Epidermal melanocyte (primary cell): Measurements from ENCODE around the gene CBFA2T2.
"Not testable (repeated sequence)": the region's sequence is repeated elsewhere in the genome, so short reads cannot be mapped to it uniquely, and the experiment has no call there.

Experiments used
- DNase-seq: peaks from one replicate; pipeline ENCODE4 v3.0.0; 2011; ENCODE audit warnings: low spot score; ENCODE audit not compliant: insufficient read length

CBFA2T2 gene

GRCh38 chr20:33470866-33471265, 19.0 kb upstream of the CBFA2T2 start:
- DNase-seq = no peak

- no peak for DNase-seq
Measured at GRCh38 chr20:33472868-33473435, 16.9 kb upstream of the CBFA2T2 start.

DNA sequence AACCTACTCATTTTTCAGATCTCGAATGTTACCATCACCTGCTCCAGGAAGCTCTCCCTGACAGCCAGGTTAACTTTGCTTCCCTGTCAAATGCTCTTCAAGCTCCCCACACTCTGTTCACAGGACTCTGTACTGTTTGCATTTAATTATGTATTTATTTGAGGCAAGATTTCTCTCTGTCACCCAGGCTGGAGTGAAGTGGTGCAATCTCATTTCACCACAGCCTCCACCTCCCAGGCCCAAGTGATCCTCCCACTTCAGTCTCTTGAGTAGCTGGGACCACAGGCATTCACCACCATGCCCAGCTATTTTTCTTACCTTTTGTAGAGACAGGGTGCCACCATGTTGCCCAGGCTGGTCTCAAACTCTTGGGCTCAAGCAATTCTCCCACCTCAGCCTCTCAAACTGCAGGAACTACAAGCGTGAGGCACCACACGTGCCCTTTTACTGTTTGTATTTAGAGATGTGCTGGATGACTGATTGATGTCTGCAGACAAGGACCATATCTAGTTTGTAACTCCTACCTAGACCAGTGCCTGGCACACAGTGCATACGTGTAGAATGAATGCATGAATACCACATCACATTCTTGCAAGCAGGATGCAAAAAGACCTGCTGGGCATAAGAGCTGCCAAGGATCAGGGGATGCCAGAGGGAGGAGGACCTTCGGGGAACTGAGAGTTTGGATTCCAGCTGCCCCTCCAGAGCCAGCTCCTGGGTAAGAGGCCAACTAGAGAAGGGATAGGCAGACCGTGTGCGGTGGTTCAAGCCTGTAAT, 15.6 kb upstream of the CBFA2T2 start:
- DNase-seq = no peak

- DNase-seq = no peak
Measured at GRCh38 chr20:33474963-33475362, 14.9 kb upstream of the CBFA2T2 start.

DNA sequence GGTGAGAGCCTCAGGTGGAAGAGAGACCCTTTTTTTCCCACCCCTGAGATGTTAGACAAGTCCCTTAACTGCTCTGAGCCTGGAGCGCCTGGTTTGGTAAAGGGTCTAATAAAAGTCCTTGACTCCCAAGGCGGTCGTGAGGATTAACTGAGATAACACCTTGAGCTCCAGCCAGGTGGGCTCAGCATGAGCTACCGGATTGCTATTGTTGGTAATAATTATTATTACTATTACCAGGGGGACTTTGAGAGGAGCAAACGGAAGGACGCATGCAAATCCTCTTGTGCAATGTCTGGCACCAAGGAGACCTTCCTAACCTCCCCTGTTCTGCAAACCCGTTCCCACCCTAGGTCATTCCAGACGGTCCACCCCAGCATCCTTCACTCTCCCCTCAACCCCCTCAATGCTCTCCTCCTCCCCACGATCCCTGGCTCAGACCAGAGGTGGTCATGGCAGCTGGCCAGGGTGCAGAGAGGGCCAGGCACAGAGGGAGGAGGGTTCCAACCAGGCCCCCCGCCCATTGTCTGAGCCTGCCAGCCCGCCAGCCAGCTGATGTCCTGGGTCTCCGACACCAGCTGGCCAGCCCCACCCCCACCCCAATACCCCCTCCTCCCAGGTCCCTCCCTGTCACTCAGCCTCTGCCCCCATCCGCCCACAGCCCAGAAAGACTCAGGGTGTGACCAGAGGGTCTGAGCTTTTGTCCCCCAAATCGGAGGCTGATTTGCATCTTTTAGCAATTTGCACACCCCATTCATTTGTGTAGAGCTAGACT, 14.3 kb upstream of the CBFA2T2 start:
- no peak for DNase-seq

DNA sequence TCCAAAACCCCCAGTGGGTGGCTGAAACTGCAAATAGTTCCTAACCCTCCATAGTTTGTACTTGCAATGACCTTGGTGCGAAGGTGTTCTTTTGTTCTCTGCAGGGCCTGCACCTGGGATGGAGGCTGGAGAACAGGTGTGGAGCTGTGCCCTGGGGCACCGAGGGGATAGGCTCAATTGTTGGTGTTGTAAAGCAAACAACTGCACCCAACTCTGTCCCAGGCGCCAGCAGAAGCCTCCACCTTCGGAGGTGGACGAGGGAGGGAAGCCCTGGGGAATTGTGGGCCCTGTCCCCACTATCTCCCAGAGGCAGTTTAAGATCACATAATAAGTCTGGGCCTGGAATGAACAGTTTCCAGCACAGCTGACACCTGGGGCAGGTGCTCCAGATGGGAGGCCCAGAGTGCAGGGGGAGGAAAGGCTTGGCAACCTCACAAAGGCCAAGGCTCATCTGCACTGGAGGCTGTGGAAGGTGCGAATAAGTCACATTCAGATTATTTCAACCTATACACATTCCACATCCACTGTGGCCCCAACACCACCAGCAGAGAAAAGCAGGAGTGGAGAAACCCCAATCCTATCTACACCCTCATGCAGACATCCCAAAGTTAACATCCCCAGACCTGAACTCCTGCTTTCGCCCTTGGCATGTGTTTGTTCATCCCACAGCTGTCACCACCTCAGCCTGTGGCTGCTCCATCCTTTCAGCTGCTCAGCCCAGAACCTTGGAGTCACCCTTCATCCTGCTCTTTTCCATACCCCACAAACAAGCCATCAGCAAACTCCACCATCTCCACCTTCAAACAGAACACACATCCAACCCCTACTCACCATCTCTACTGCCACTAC, 12.3 kb upstream of the CBFA2T2 start:
- DNase-seq = no peak

DNA sequence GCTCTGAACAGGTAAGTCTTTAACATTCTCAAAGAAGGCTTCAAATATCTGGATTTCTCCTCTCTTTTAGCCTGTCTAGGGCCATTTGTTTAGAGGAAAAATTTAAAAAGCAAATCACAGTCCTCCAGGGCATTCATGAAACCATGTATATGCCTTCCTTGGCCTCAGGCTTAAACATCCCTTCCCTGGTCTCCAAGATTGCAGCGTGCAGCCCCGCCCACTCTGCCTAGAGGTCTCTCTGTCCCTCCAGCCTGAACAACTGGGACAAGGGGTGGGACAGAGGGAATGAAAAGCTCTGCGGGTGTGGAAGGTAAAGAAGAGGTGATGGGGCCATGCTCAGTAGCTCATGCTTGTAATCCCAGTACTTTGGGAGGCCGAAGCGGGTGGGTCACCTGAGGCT, 9.8 kb upstream of the CBFA2T2 start:
- no peak for DNase-seq

GRCh38 chr20:33481431-33481941, 8.4 kb upstream of the CBFA2T2 start:
- no peak for DNase-seq

GRCh38 chr20:33482581-33482980, 7.3 kb upstream of the CBFA2T2 start:
- no peak for DNase-seq

- not testable (repeated sequence) for DNase-seq
Measured at GRCh38 chr20:33483186-33483585, 6.7 kb upstream of the CBFA2T2 start.

DNA sequence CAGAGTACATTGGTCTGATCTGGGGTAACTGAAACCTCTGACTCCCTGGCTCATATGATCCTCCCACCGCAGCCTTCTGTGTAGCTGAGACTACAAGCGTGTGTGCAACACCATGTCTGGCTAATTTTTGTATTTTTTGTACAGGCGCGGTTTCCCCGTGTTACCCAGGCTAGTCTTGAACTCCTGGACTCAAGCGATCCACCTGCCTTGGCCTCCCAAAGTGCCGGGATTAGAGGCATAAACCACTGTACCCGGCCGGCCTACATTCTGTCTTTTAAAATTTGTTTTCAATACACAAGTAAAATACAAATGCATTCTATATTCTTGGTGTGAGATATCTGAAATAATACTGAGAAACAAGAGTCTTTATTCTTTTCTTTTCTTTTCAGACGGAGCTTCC, 1.7 kb upstream of the CBFA2T2 start:
- no peak for DNase-seq

GRCh38 chr20:33488661-33489494, 1.0 kb upstream of the CBFA2T2 start:
- DNase-seq = not testable (repeated sequence)

GRCh38 chr20:33489495-33490022, 337 bp upstream of the CBFA2T2 start:
- peak; percentile 97 for DNase-seq

GRCh38 chr20:33490934-33491656, 1.2 kb downstream of the CBFA2T2 start:
- no peak for DNase-seq

DNA sequence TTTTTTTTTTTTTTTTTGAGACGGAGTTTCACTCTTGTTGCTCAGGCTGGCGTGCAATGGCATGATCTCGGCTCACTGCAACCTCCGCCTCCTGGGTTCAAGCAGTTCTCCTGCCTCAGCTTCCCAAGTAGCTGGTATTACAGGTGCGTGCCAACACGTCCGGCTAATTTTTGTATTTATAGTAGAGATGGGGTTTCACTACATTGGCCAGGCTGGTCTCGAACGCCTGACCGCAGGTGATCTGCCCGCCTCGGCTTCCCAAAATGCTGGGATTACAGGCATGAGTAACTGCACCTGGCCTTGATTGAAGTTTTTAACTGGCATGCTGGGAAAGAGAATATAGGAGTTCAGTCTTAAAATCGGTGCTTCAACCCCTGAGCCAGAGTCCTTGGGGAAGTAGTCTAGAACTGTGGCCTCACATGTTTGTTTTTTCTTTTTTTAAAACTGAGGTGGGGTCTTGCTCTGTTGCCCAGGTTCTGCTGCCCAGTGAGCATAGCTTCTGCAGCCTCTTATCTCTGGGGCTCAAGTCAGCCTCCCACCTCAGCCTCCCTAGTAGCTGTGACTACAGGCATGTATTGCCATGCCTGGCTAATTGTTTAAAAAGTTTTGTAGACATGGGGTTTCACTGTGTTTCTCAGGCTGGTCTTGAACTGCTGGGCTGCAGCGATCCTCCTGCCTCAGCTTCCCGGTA, 3.3 kb downstream of the CBFA2T2 start:
- DNase-seq = no peak

GRCh38 chr20:33496776-33497175, 6.9 kb downstream of the CBFA2T2 start:
- DNase-seq = not testable (repeated sequence)

GRCh38 chr20:33499355-33499754, 9.5 kb downstream of the CBFA2T2 start:
- DNase-seq = no peak

GRCh38 chr20:33501000-33501399, 11.1 kb downstream of the CBFA2T2 start:
- no peak for DNase-seq

GRCh38 chr20:33503564-33503963, 13.7 kb downstream of the CBFA2T2 start:
- DNase-seq = no peak
